Osteocyte (in vitro differentiated cells): ENCODE results near the gene KIF21B. TPM values are rescaled to one million over a fixed set of nuclear protein-coding genes. Genes with fewer than 3 reads are reported as not detected.

Experiments used
- DNase-seq: peaks from one replicate; pipeline ENCODE4 v3.0.0; 2021; ENCODE audit warnings: mixed read lengths; ENCODE audit not compliant: unreplicated experiment; ENCODE audit errors: extremely low spot score
- H3K27ac Mint-ChIP-seq: one replicate; pipeline ENCODE4 v1.8.0; 2021; ENCODE audit warnings: mild to moderate bottlenecking, mixed read lengths; ENCODE audit not compliant: unreplicated experiment
- H3K27me3 Mint-ChIP-seq: one replicate; pipeline ENCODE4 v1.8.0; 2021; ENCODE audit warnings: mixed read lengths; ENCODE audit not compliant: unreplicated experiment
- H3K36me3 Mint-ChIP-seq: one replicate; pipeline ENCODE4 v1.8.0; 2021; ENCODE audit warnings: mixed read lengths; ENCODE audit not compliant: unreplicated experiment
- H3K4me1 Mint-ChIP-seq: one replicate; pipeline ENCODE4 v1.8.0; 2021; ENCODE audit warnings: mixed read lengths; ENCODE audit not compliant: unreplicated experiment
- H3K4me3 Mint-ChIP-seq: one replicate; pipeline ENCODE4 v1.8.0; 2021; ENCODE audit warnings: mild to moderate bottlenecking, moderate library complexity, mixed read lengths; ENCODE audit not compliant: unreplicated experiment
- H3K9me3 Mint-ChIP-seq: one replicate; pipeline ENCODE4 v1.8.0; 2021; ENCODE audit warnings: mixed read lengths; ENCODE audit not compliant: unreplicated experiment
- total RNA-seq: library from RNA; stranded (reverse); gene quantifications from 2 replicates; pipeline ENCODE4 v1.2.1, GENCODE V29; 2021
- TF ChIP-seq, protein P1 (sequence below): fragments of 200-600 bp; sonication (generic); IDR thresholded peaks from 2 replicates; pipeline ENCODE4 v1.5.0; 2021; ENCODE audit warnings: antibody characterized with exemption, mild to moderate bottlenecking, moderate library complexity

Gene KIF21B
- total RNA-seq, 1 donor from 2014 or later = 0.97 TPM

DNA sequence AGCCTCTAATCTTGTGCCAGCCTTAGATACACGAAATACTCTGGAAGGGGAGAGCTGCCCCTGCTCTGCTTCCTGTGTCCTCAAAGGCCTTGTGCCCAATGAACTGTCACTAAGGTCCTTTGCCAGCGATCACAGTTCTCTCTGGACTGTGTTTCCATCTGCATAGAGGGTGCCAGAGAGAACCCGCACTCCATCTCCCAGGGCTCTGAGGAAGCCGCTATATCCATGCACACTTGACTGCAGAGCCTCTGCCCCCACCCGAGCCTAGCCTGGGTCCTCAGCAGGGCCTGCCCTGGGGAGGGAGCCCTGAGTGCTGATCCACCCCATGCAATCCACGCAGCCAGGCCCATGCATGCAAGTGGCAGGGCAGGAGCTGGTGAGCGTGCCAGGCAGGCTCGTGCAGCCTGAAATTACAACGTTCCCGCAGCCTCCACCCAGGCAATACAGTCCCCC is 30.6 kb upstream of the KIF21B start:
- H3K27ac Mint-ChIP-seq = no peak overlapping the region
- H3K27me3 Mint-ChIP-seq = peaks cover 33% of the 10 kb centered on the region
- H3K9me3 Mint-ChIP-seq = no peaks in the 10 kb centered on the region
- DNase-seq = no peak
- H3K36me3 Mint-ChIP-seq = no peaks in the 10 kb centered on the region
- TF ChIP-seq, protein P1, sequence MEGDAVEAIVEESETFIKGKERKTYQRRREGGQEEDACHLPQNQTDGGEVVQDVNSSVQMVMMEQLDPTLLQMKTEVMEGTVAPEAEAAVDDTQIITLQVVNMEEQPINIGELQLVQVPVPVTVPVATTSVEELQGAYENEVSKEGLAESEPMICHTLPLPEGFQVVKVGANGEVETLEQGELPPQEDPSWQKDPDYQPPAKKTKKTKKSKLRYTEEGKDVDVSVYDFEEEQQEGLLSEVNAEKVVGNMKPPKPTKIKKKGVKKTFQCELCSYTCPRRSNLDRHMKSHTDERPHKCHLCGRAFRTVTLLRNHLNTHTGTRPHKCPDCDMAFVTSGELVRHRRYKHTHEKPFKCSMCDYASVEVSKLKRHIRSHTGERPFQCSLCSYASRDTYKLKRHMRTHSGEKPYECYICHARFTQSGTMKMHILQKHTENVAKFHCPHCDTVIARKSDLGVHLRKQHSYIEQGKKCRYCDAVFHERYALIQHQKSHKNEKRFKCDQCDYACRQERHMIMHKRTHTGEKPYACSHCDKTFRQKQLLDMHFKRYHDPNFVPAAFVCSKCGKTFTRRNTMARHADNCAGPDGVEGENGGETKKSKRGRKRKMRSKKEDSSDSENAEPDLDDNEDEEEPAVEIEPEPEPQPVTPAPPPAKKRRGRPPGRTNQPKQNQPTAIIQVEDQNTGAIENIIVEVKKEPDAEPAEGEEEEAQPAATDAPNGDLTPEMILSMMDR = no peak
- H3K4me3 Mint-ChIP-seq = no peak overlapping the region
- peaks cover 34% of the 10 kb centered on the region for H3K4me1 Mint-ChIP-seq

DNA sequence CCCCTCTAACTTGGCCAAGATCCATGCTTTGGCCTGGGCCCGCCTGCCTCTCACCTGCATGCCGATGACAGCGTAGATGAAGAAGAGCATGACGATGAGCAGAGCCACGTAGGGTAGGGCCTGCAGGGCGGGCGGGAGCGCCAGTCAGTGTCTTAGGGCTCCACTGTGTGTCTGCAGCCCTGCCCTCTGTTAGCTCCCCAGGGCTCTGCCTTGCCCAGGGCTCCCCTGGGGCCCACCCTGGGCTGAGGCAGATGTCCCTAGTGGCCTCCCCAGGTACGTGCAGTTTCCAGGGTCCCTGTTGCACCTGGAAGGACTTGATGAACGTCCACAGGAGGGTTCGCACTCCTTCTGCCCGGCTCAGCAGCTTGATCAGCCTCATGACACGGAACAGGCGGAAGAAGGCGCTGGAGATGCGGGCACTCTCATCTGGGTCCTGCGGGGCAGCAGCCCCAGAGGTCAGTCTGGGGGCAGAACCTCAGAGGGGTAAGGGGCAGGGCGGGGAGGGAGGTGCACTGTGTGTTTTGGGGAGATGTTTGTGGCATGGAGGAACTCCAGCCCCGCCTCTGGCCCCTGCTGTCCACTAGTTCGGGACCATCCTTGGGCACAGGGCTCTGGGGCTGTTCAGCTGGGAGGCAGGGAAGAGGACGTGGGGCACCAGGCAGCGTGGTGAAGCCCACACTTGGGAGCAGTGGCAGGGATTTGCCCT is 29.8 kb upstream of the KIF21B start:
- Mint-ChIP-seq H3K4me1 (peaks cover 34% of the 10 kb centered on the region), H3K36me3 (no peaks in the 10 kb centered on the region), H3K4me3 (no peak overlapping the region), H3K27me3 (peaks cover 33% of the 10 kb centered on the region), H3K9me3 (no peaks in the 10 kb centered on the region), H3K27ac (no peak overlapping the region)
- DNase-seq = no peak
- TF ChIP-seq, protein P1 = no peak

DNA sequence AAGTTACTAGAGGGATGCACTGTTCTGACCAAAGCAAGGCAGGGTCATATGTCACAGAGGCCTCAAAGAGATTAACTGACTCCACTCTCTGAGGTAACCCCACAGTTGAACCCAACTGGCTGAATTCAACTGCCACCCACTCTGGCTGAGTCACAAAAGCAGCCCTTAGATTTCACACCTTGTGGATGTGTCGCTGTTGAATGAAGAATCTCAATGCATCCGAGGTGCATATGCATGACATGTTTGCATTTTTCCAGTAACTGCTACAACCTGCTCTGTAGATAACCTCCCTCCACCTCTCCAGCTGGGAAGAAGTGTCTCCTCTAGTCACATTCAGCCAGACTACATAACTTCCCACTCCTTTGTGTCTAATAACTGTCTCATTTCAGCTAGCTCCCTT is 27.9 kb upstream of the KIF21B start:
- no peak for DNase-seq
- H3K27ac Mint-ChIP-seq = no peak overlapping the region
- peaks cover 32% of the 10 kb centered on the region for H3K27me3 Mint-ChIP-seq
- H3K9me3 Mint-ChIP-seq = no peaks in the 10 kb centered on the region
- no peak overlapping the region for H3K4me3 Mint-ChIP-seq
- TF ChIP-seq, protein P1 = no peak
- no peaks in the 10 kb centered on the region for H3K36me3 Mint-ChIP-seq
- peaks cover 22% of the 10 kb centered on the region for H3K4me1 Mint-ChIP-seq

DNA sequence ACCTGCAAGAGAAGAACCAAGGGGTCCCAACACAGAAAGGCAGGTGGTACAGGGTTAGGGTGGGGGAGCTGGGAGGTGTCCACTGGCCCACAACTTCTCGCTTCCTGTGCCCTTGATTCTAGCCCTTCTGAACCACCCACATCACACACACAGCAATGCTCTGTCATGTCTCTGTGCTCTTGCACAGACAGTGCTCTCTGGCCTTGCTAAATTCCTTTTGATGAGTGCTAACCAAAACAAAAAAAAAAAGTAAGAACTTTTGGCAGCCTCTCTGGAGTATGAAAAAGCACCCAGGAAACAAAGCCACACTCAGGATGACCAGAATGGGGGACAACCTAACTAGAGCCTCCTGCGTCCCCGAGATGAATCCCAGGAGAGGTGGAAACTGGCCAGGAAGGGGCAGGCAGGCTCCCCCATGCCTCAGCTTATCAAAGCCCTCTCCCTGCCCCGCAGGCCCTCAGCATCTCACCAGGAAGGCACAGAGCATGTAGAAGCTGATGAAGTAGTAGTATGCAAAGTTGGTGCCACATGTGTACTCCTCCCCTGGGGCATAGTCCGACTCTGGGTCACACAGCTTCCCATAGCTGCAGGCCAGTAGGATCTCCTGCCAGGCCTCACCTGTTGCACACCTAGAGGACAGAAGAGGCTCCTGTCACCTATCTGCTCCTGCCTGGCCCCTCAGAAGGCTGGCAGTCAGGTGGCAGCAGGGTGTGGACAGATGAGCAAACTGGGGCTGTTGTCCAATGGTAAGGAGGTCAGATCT is 27.2 kb upstream of the KIF21B start:
- Mint-ChIP-seq H3K36me3 (no peaks in the 10 kb centered on the region), H3K27ac (no peak overlapping the region), H3K4me3 (no peak overlapping the region), H3K4me1 (peaks cover 15% of the 10 kb centered on the region), H3K27me3 (peaks cover 32% of the 10 kb centered on the region), H3K9me3 (no peaks in the 10 kb centered on the region)
- TF ChIP-seq, protein P1 = no peak
- no peak for DNase-seq

DNA sequence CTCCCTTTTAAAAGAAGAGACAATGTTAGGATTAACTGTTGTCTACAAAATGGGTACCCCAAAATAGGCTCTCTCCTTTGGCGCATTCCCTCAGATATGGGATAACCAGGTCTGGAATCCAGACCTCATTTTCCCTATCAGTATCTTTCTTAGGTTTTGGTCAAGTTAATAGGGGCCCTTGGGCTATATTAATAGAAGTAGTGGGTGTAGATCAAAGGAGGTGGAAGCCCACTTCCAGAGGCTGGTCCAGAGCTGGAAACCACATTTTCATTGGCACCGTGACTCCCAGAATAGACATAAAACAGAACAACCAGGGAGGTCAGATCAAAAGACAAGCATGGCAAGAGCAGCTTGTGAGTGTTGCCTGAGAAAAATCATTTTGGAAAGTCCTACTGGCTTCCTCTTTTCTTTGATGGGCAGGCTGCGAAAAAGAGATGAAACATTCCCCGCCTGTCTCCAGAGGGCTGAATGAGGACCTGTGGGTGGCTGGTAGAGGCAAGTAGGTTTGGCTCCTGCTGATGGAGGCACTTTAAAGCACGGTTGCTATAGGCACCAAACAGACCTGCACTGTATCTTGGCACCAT is 25.8 kb upstream of the KIF21B start:
- no peaks in the 10 kb centered on the region for H3K36me3 Mint-ChIP-seq
- no peak overlapping the region for H3K27ac Mint-ChIP-seq
- DNase-seq = no peak
- no peaks in the 10 kb centered on the region for H3K9me3 Mint-ChIP-seq
- TF ChIP-seq, protein P1 = no peak
- H3K4me1 Mint-ChIP-seq = peaks cover 5% of the 10 kb centered on the region
- peaks cover 38% of the 10 kb centered on the region for H3K27me3 Mint-ChIP-seq
- H3K4me3 Mint-ChIP-seq = no peak overlapping the region
